ENCODE measurements around the gene PKP2.

DNA sequence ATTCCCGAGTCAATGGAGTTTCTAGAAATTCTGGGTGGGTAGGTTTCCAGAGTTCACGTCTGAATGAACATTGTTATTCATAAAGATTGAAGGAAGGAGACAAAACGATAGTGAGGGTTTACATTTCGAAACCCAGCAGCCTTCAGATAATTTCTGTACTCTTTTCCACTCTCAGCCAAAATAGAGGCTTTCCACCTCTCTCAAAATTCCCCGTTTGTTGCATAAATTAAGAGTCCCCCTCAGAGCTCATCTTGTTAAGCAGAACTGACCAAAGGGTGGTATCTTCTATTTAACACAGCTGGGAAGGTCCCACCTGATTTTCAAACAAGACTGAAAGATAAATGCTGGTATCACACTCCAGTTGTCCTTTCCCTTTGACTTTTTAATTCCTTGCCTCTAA is 119.4 kb downstream of the PKP2 start:
- TF ChIP-seq, protein P1, sequence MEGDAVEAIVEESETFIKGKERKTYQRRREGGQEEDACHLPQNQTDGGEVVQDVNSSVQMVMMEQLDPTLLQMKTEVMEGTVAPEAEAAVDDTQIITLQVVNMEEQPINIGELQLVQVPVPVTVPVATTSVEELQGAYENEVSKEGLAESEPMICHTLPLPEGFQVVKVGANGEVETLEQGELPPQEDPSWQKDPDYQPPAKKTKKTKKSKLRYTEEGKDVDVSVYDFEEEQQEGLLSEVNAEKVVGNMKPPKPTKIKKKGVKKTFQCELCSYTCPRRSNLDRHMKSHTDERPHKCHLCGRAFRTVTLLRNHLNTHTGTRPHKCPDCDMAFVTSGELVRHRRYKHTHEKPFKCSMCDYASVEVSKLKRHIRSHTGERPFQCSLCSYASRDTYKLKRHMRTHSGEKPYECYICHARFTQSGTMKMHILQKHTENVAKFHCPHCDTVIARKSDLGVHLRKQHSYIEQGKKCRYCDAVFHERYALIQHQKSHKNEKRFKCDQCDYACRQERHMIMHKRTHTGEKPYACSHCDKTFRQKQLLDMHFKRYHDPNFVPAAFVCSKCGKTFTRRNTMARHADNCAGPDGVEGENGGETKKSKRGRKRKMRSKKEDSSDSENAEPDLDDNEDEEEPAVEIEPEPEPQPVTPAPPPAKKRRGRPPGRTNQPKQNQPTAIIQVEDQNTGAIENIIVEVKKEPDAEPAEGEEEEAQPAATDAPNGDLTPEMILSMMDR (IDR thresholded peaks at IDR 0.05) = no peak
- TF ChIP-seq POLR2A (IDR thresholded peaks at IDR 0.05) = no peak
- no peak for TF ChIP-seq POLR2AphosphoS5 (IDR thresholded peaks at IDR 0.05; ENCODE audit: insufficient read depth in 1 of 2, low read depth in 1 of 2)

All from vagina (tissue), 2 donors.